Prostate gland (tissue), 2 donors: ENCODE measurements around the gene THEM4. TPM values are rescaled to one million over a fixed set of nuclear protein-coding genes. Genes with fewer than 3 reads are reported as not detected.

Experiments
- DNase-seq: peaks from one replicate; pipeline ENCODE4 v3.0.0-alpha.2; 2019; ENCODE audit warnings: low spot score
- H3K27ac ChIP-seq, 2 donors: fragments of 200-600 bp; sonication (generic); 2 replicates each; pipeline ENCODE4 v1.5.1; 2017 to 2019
- H3K27me3 ChIP-seq: fragments of 200-600 bp; sonication (generic); replicated peaks from 2 replicates; pipeline ENCODE4 v1.5.1; 2019; ENCODE audit not compliant: insufficient read depth
- H3K36me3 ChIP-seq, 2 donors: fragments of 200-600 bp; sonication (generic); 1 replicate in 1 of 2; 2 replicates in 1 of 2; pipeline versions ENCODE4 v1.5.1 to v1.8.1; 2017 to 2019
- H3K4me1 ChIP-seq: fragments of 200-600 bp; sonication (generic); replicated peaks from 2 replicates; pipeline ENCODE4 v1.5.1; 2019
- H3K4me3 ChIP-seq, 2 donors: fragments of 200-600 bp; sonication (generic); 2 replicates each; pipeline ENCODE4 v1.5.1; 2017 to 2019
- H3K9me3 ChIP-seq: fragments of 200-600 bp; sonication (generic); 2 replicates; pipeline ENCODE4 v1.5.1; 2017
- POLR2A ChIP-seq: fragments of 450-650 bp; IDR thresholded peaks from one replicate; pipeline ENCODE4 v1.6.1; 2016; ENCODE audit warnings: antibody characterized with exemption, mild to moderate bottlenecking
- POLR2AphosphoS5 ChIP-seq: sonication (generic); formaldehyde crosslinking; IDR thresholded peaks from one replicate; pipeline ENCODE4 v1.6.1; 2017; ENCODE audit warnings: antibody characterized with exemption
- WGBS: methylation state at CpG from one replicate; pipeline ENCODE4 v1.1.5; 2018; 5-methylcytosine and 5-hydroxymethylcytosine counted together
- intact Hi-C: fragments of 100-400 bp; cut with DNase I; formaldehyde crosslinking; loops from one replicate; pipeline ENCODE4 v1.14.2; 2022
- total RNA-seq, 2 donors: library from RNA; depleted of rRNA; stranded (reverse); fragments of >200 nt; gene quantifications; one replicate each; pipeline ENCODE4 v1.1.0, GENCODE V29; 2016
- TF ChIP-seq, protein P1 (sequence below), 4 experiments: fragments of 200-600 bp in 2 of 4; fragments of 450-650 bp in 2 of 4; sonication (generic) in 2 of 4; IDR thresholded peaks; 1 replicate in 3 of 4; 2 replicates in 1 of 4; pipeline ENCODE4 v1.5.1; 2016 to 2019; ENCODE audit warnings: antibody characterized with exemption in 4 of 4, mild to moderate bottlenecking in 2 of 4, moderate library complexity in 2 of 4

Gene THEM4
- total RNA-seq, 2 donors from 2014 or later = 21.2 to 30.3 TPM

DNA sequence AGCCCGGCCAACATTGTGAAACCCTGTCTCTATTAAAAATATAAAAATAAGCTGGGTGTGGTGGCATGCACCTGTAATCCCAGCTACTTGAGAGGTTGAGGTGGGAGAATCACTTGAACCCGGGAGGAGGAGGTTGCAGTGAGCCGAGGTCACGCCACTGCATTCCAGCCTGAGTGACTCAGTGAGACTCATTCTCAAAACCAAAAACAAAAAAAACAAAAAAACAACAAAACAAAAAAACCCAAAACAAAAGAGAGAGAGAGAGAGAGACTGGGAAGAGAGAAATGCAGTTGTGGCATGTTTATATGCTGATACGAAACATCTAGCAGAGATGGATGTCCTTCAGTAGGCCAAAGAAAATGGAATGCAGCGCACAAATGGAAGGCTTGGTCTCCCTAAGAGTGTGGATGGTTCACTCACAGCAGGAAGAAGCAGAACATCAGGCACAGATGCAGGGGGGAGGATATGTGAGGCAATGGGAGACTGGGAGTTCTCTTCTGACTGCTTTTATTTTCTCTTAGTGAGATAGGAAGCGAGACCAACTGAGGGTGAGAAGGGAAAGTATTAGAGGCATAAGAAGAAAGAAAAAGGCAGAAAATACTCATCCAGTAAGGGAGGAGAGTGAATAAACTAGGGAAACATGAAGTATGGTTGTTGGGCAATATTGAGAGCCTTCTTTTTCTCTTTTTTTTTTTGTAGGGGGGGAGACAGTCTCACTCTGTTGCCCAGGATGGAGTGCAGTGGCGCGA is 16.0 kb downstream of the THEM4 start:
- DNase-seq = no peak
- no peaks in the 10 kb centered on the region for H3K36me3 ChIP-seq
- no peak overlapping the region for H3K4me3 ChIP-seq
- H3K27ac ChIP-seq = no peak overlapping the region
- H3K27me3 ChIP-seq = no peaks in the 10 kb centered on the region
- intact Hi-C loops = no loop called here
- TF ChIP-seq, protein P1, sequence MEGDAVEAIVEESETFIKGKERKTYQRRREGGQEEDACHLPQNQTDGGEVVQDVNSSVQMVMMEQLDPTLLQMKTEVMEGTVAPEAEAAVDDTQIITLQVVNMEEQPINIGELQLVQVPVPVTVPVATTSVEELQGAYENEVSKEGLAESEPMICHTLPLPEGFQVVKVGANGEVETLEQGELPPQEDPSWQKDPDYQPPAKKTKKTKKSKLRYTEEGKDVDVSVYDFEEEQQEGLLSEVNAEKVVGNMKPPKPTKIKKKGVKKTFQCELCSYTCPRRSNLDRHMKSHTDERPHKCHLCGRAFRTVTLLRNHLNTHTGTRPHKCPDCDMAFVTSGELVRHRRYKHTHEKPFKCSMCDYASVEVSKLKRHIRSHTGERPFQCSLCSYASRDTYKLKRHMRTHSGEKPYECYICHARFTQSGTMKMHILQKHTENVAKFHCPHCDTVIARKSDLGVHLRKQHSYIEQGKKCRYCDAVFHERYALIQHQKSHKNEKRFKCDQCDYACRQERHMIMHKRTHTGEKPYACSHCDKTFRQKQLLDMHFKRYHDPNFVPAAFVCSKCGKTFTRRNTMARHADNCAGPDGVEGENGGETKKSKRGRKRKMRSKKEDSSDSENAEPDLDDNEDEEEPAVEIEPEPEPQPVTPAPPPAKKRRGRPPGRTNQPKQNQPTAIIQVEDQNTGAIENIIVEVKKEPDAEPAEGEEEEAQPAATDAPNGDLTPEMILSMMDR (IDR thresholded peaks at IDR 0.05) = no peak
- TF ChIP-seq POLR2A (no peak), POLR2AphosphoS5 (no peak)
- no peaks in the 10 kb centered on the region for H3K4me1 ChIP-seq
- 91% methylated on average over 9 of the region's 9 CpGs for WGBS
- no peaks in the 10 kb centered on the region for H3K9me3 ChIP-seq

DNA sequence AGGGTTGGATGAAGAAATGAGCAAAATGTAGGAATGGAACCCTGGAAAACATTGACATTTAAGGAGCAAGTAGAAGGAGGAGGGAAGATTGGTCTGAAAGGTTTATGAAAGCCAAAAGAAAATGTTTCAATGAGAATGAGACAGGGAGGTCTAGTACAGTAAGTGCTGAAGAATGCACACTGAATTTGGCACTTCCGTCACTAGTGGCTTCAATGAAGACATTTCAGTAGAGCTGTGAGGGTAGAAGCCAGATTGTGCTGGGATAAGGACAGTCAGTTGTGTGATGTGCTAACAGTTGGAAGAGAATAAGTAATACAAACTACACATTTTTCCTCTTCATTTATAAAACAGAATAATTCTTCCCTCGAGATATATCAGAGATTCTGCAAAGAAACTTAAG is 17.1 kb downstream of the THEM4 start:
- H3K4me3 ChIP-seq = no peak overlapping the region
- no peak overlapping the region for H3K27ac ChIP-seq
- H3K9me3 ChIP-seq = no peaks in the 10 kb centered on the region
- intact Hi-C loops = no loop called here
- TF ChIP-seq POLR2AphosphoS5 (no peak), POLR2A (no peak)
- TF ChIP-seq, protein P1 (IDR thresholded peaks at IDR 0.05) = no peak
- 82% methylated on average over 2 of the region's 2 CpGs for WGBS
- no peaks in the 10 kb centered on the region for H3K4me1 ChIP-seq
- no peaks in the 10 kb centered on the region for H3K36me3 ChIP-seq
- H3K27me3 ChIP-seq = no peaks in the 10 kb centered on the region
- no peak for DNase-seq

DNA sequence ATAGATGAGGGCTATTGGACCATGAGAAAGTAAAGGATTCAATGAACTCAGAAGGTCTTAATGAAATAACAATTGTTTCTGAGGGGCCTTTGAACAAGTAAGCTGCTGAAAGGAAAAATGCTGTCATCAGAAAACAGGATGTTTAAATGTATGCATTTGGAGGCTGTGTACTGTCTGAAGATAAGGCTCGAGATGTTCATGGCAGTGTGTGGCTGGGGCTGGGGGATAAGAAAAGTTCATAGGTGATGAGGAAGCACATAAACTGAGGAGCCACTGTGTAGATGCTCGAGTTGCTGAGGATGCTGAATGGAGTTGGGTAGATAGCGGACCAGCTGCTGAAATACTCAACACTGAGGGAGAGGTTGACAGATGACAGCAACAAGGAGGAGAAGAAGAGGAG is 17.8 kb downstream of the THEM4 start:
- DNase-seq = no peak
- TF ChIP-seq POLR2AphosphoS5 (no peak), POLR2A (no peak)
- TF ChIP-seq, protein P1 (IDR thresholded peaks at IDR 0.05) = no peak
- Histone ChIP-seq H3K4me3 (no peak overlapping the region), H3K36me3 (no peaks in the 10 kb centered on the region), H3K27ac (no peak overlapping the region), H3K9me3 (no peaks in the 10 kb centered on the region), H3K27me3 (no peaks in the 10 kb centered on the region), H3K4me1 (no peaks in the 10 kb centered on the region)
- intact Hi-C loops = no loop called here
- 82% methylated on average over 3 of the region's 3 CpGs for whole genome bisulfite sequencing

DNA sequence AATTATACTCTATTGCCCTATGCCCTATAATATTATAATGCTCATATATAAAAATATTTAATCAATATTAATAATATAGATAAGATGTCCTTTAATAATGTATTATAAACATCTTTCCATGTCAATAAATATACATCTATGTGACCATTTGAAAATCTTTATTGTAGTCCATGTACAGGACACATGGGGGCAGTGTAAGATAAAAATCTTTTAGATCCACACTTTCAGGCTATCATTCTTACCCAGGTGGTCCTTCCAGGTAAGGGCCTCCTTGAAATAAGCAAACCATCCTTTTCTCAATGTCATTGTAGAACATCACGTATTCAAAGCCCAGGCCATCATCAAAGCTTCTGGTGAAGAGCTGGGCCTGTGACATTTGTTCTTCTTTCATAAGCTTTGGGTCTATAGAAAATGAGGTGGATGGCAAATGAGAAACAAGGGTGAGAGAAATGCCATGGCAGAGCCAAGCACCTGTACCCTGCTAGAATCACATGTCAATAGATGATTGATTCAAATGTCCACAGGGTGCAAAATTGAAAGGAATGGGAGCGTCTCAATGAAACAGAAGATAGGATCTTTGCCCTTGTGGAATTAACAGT is 20.2 kb downstream of the THEM4 start:
- Histone ChIP-seq H3K9me3 (no peaks in the 10 kb centered on the region), H3K4me3 (no peak overlapping the region), H3K27ac (no peak overlapping the region), H3K4me1 (no peaks in the 10 kb centered on the region), H3K27me3 (no peaks in the 10 kb centered on the region), H3K36me3 (no peaks in the 10 kb centered on the region)
- TF ChIP-seq POLR2AphosphoS5 = no peak
- TF ChIP-seq, protein P1 (IDR thresholded peaks at IDR 0.05) = peak in 2 of 4 experiments; percentile 16 to 28
- no peak for TF ChIP-seq POLR2A
- intact Hi-C loops = no loop called here
- 83% methylated on average over 2 of the region's 2 CpGs for WGBS
- DNase-seq = no peak

DNA sequence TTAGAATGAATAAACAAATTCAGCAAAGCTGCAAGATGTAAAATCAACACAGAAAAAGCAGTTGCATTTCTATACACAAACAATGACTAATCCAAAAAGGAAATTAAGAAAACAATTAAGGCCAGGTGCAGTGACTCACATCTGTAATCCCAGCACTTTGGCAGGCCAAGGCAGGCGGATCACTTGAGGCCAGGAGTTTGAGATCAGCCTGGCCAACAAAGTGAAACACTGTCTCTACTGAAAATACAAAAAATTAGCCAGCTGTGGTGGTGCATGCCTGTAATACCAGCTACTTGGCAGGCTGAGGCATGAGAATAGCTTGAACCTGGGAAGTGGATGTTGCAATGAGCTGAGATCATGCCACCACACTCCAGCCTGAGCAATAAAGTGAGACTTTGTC is 22.3 kb downstream of the THEM4 start:
- no peak overlapping the region for H3K4me3 ChIP-seq
- no peak for DNase-seq
- no peaks in the 10 kb centered on the region for H3K4me1 ChIP-seq
- no peaks in the 10 kb centered on the region for H3K27me3 ChIP-seq
- intact Hi-C loops = no loop called here
- H3K9me3 ChIP-seq = no peaks in the 10 kb centered on the region
- H3K36me3 ChIP-seq = no peaks in the 10 kb centered on the region
- WGBS = 91% methylated on average over 1 of the region's 1 CpG
- TF ChIP-seq POLR2AphosphoS5 (no peak), POLR2A (no peak)
- TF ChIP-seq, protein P1 (IDR thresholded peaks at IDR 0.05) = no peak
- no peak overlapping the region for H3K27ac ChIP-seq
